GM19193 (cell line): ENCODE results near the gene UPF1.

Experiments used
- POLR2A ChIP-seq: IDR thresholded peaks from 4 replicates; pipeline ENCODE4 v1.6.1; 2011; ENCODE audit not compliant: insufficient read depth, insufficient read length; ENCODE audit errors: extremely low read depth

UPF1 gene

GRCh38 chr19:18809149-18809868 is 22.4 kb upstream of the UPF1 start:
- TF ChIP-seq POLR2A = no peak

GRCh38 chr19:18814063-18814462 is 17.7 kb upstream of the UPF1 start:
- no peak for TF ChIP-seq POLR2A

- no peak for TF ChIP-seq POLR2A
Observed at GRCh38 chr19:18815673-18816072, 16.1 kb upstream of the UPF1 start.

GRCh38 chr19:18817574-18817973 is 14.2 kb upstream of the UPF1 start:
- no peak for TF ChIP-seq POLR2A

GRCh38 chr19:18828786-18829185 is 3.0 kb upstream of the UPF1 start:
- no peak for TF ChIP-seq POLR2A

GRCh38 chr19:18830488-18830887 is 1.3 kb upstream of the UPF1 start:
- TF ChIP-seq POLR2A = no peak

- TF ChIP-seq POLR2A = no peak
Observed at GRCh38 chr19:18832306-18833140, 764 bp downstream of the UPF1 start.

GRCh38 chr19:18833141-18833476 is 1.4 kb downstream of the UPF1 start:
- no peak for TF ChIP-seq POLR2A

- TF ChIP-seq POLR2A = no peak
Observed at GRCh38 chr19:18833849-18834643, 2.3 kb downstream of the UPF1 start.

GRCh38 chr19:18834644-18834984 is 2.9 kb downstream of the UPF1 start:
- no peak for TF ChIP-seq POLR2A

GRCh38 chr19:18839465-18840287 is 7.9 kb downstream of the UPF1 start:
- no peak for TF ChIP-seq POLR2A

GRCh38 chr19:18840288-18841267 is 8.8 kb downstream of the UPF1 start:
- no peak for TF ChIP-seq POLR2A

- TF ChIP-seq POLR2A = no peak
Observed at GRCh38 chr19:18841400-18841799, 9.6 kb downstream of the UPF1 start.
